T-helper 17 cell (primary cell): ENCODE measurements around the gene SMIM24. TPM values are rescaled to one million over a fixed set of nuclear protein-coding genes. Genes with fewer than 3 reads are reported as not detected.
A peak's percentile ranks its signal among the peaks of the same experiment; 100 is the strongest.
"Not testable (repeated sequence)": the region's sequence is repeated elsewhere in the genome, so short reads cannot be mapped to it uniquely, and the experiment has no call there.

ENCODE experiments used
- ATAC-seq: fragments of 150-1000 bp; cut with Tn5 transposase; 2 replicates; pipeline ENCODE4 v1.10.0; 2021; ENCODE audit warnings: mild to moderate bottlenecking, moderate library complexity
- DNase-seq, 3 donors: peaks; one replicate each; pipeline versions ENCODE4 v3.0.0 to v3.0.0-alpha.2; 2020 to 2021
- H3K9me3 ChIP-seq: one replicate; pipeline ENCODE4 v1.7.0; 2013; ENCODE audit warnings: low read length, mild to moderate bottlenecking; ENCODE audit not compliant: control insufficient read depth, poor library complexity, severe bottlenecking
- H3K27ac Mint-ChIP-seq: one replicate; pipeline ENCODE4 v1.8.0; 2022; ENCODE audit warnings: mild to moderate bottlenecking, moderate library complexity, mixed read lengths
- H3K27me3 Mint-ChIP-seq: one replicate; pipeline ENCODE4 v1.8.0; 2022; ENCODE audit warnings: mixed read lengths
- H3K36me3 Mint-ChIP-seq: one replicate; pipeline ENCODE4 v1.8.0; 2022; ENCODE audit warnings: low read depth, mixed read lengths
- H3K4me1 Mint-ChIP-seq: one replicate; pipeline ENCODE4 v1.8.0; 2022; ENCODE audit warnings: mild to moderate bottlenecking, mixed read lengths
- H3K4me3 Mint-ChIP-seq: one replicate; pipeline ENCODE4 v1.8.0; 2022; ENCODE audit warnings: mild to moderate bottlenecking, moderate library complexity, mixed read lengths
- total RNA-seq, 4 donors: library from RNA in 2 of 4; stranded (reverse) in 2 of 4; gene quantifications; one replicate each; pipeline ENCODE4 v1.2.3 and lab custom pipeline; 2022 to 2026

SMIM24 gene
- not detected for total RNA-seq
- total RNA-seq (lab: John Stamatoyannopoulos, UW): 0 reads per million in 2 donors

- Mint-ChIP-seq H3K27me3 (no peaks in the 10 kb centered on the region), H3K27ac (peak within 1 kb of the TSS; percentile 8), H3K36me3 (no peaks in the 10 kb centered on the region), H3K4me3 (no peak within 1 kb of the TSS), H3K4me1 (peaks cover 12% of the 10 kb centered on the region)
- ATAC-seq: no peak
- no peak for DNase-seq
- no peaks in the 10 kb centered on the region for H3K9me3 ChIP-seq
Observed at GRCh38 chr19:3480383-3481091, at the start of gene SMIM24. Gene SMIM24 (minus strand): TSS chr19:3480525. CDS start chr19:3480463, 62 bp downstream.

DNA sequence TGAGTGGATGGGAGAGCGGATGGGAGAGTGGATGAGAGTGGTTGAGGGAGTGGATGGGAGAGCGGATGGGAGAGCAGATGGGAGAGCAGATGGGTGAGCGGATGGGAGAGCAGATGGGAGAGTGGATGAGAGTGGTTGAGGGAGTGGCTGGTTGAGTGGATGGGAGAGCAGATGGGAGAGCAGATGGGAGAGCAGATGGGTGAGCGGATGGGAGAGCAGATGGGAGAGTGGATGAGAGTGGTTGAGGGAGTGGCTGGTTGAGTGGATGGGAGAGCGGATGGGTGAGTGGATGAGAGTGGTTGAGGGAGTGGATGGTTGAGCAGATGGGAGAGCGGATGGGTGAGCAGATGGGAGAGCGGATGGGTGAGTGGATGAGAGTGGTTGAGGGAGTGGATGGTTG, 49.0 kb upstream of the SMIM24 start:
- H3K4me1 Mint-ChIP-seq, H3K27me3 Mint-ChIP-seq, H3K36me3 Mint-ChIP-seq, ATAC-seq, H3K27ac Mint-ChIP-seq, H3K9me3 ChIP-seq, DNase-seq, H3K4me3 Mint-ChIP-seq: not testable (repeated sequence)

DNA sequence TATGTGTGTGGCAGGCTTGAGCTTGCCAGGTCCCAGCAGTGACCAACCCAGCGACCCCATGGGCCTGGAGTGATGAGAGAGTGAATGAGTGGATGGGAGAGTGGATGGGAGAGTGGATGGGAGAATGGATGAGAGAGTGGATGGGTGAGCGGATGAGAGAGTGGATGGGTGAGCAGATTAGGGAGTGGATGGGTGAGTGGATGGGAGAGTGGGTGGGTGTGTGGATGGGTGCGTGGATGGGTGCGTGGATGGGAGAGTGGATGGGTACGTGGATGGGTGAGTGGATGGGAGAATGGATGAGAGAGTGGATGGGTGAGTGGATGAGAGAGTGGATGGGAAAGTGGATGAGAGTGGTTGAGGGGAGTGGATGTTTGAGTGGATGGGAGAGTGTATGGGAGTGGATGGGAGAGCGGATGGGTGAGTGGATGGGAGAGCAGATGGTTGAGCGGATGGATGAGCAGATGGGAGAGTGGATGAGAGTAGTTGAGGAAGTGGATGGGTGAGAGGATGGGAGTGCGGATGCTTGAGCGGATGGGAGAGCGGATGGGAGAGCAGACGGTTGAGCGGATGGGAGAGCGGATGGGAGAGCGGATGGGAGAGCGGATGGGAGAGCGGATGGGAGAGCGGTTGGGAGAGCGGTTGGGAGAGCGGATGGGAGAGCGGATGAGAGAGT, 48.4 kb upstream of the SMIM24 start:
- no peak overlapping the region for H3K4me3 Mint-ChIP-seq
- ATAC-seq (no peak), DNase-seq (no peak)
- peaks cover 4% of the 10 kb centered on the region for H3K36me3 Mint-ChIP-seq
- no peaks in the 10 kb centered on the region for H3K9me3 ChIP-seq
- no peak overlapping the region for H3K27ac Mint-ChIP-seq
- H3K4me1 Mint-ChIP-seq: peaks cover 4% of the 10 kb centered on the region
- H3K27me3 Mint-ChIP-seq: no peaks in the 10 kb centered on the region

DNA sequence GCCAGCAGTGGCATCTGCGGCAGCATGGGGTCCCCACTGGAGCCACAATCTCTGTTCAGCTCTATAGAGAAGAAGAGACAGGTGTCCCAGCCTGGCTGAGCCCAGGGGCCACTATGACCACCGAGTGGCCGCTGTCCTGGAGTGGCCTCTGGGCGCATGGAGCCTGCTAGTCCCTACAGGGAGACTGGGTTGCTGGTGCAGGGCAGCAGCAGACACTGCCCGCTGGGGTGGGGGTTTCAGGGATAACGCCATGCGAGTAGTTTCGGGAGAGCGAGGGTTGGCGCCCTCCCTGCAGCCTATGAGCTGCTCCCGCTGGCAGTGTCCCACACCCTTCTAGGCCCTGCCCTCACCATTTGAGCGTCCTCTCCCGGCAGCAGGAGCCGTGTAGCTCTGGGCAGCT, 47.8 kb upstream of the SMIM24 start:
- Mint-ChIP-seq H3K36me3 (peaks cover 4% of the 10 kb centered on the region), H3K4me1 (peaks cover 4% of the 10 kb centered on the region), H3K27ac (no peak overlapping the region), H3K4me3 (no peak overlapping the region), H3K27me3 (no peaks in the 10 kb centered on the region)
- DNase-seq (no peak), ATAC-seq (no peak)
- no peaks in the 10 kb centered on the region for H3K9me3 ChIP-seq

DNA sequence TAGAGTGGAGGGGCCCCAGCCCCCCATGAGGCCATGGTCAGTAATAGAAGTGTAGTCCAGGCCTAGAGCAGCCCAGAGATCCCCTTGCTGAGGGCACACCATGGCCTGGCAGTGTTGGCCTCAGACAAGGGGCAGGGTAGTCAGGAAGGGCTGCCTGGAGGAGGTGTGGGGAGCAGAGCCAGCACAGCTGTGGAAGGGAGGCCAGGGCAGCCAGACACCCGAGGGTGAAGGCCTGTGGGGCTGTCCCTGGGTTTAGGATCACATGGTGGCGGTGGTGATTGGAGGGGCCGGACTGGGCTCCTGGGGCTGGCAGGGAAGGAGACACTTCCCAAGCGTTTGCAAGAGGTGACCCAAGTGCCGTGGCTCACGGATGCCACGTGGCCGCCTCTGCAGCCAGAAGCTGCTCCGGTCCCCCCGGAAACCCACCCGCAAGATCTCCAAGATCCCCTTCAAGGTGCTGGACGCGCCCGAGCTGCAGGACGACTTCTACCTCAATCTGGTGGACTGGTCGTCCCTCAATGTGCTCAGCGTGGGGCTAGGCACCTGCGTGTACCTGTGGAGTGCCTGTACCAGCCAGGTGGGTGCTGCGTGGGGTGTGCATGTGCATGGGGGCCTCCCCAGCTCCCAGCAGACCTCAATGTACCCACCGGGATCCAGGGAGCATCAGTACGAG, 47.0 kb upstream of the SMIM24 start:
- H3K36me3 Mint-ChIP-seq: peaks cover 4% of the 10 kb centered on the region
- peaks cover 4% of the 10 kb centered on the region for H3K4me1 Mint-ChIP-seq
- no peaks in the 10 kb centered on the region for H3K9me3 ChIP-seq
- no peak overlapping the region for H3K27ac Mint-ChIP-seq
- no peaks in the 10 kb centered on the region for H3K27me3 Mint-ChIP-seq
- H3K4me3 Mint-ChIP-seq: no peak overlapping the region
- DNase-seq (peak in 1 of 3 donors; percentile 9), ATAC-seq (no peak)

DNA sequence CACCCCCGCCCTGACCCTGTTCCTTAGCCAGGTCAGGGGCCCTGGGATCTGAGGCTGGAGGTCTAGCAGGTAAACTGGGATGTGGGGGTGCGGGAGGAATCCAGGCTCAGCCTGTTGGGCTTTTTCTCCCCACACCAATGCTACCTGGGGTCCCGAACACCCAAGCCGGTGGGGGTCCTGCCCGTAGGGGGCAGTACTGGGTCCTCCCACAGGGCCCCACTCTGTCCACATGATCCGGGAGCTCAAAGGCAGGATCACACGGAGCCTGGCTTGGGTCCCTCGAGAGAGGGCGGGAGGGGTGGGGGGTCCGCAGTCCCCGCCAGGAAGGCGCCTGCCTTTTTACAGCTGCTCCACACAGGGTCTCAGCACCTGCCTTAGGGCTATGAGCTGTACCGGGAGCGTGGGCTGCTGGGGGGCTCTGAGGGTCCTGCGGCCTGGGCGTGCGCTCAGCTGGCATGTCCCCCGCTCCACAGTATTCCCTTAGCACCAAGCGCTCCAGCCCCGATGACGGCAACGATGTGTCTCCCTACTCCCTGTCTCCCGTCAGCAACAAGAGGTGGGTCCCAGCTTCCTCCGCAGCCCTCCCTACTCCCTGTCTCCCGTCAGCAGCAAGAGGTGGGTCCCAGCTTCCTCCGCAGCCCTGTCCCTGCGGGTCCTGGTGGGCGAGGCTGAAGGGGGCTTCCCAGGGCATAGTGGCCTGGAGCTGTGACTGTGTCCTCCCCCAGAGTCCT, 46.3 kb upstream of the SMIM24 start:
- Mint-ChIP-seq H3K4me3 (no peak overlapping the region), H3K36me3 (peaks cover 4% of the 10 kb centered on the region), H3K4me1 (peaks cover 4% of the 10 kb centered on the region), H3K27me3 (no peaks in the 10 kb centered on the region), H3K27ac (no peak overlapping the region)
- DNase-seq: peak in 1 of 3 donors; percentile 8
- no peak for ATAC-seq
- no peaks in the 10 kb centered on the region for H3K9me3 ChIP-seq

DNA sequence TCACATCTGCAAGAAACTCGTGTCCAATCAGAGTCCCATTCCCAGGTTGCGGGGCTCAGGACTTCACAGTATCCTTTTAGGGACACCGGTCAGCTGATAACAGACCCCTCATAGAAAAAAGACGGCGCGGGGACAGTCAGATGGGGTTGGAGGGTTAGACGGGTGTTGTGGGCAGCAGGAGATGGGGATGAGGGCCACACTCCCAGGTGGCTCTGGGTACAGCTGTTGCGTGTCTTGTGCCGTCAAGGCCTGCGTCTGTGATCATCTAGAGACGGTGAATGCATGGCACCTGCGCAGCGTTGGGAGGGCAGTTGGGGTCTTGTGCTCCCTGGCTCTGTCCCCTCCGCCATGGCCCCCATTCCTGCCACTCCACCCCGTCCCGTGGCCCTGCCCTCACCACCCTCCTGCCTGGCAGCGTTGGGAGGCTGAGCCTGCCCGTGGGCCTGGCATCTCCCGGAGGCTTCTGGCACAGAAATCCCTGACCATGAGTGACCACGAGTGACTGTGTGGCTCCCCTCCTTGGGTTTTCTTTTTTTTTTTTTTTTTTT, 44.7 kb upstream of the SMIM24 start:
- H3K4me3 Mint-ChIP-seq: no peak overlapping the region
- peaks cover 8% of the 10 kb centered on the region for H3K4me1 Mint-ChIP-seq
- DNase-seq: no peak
- H3K36me3 Mint-ChIP-seq: peaks cover 6% of the 10 kb centered on the region
- H3K27me3 Mint-ChIP-seq: no peaks in the 10 kb centered on the region
- no peak for ATAC-seq
- H3K27ac Mint-ChIP-seq: peak overlapping the region; percentile 57
- no peaks in the 10 kb centered on the region for H3K9me3 ChIP-seq

GRCh38 chr19:3524078-3524842, 43.9 kb upstream of the SMIM24 start:
- Mint-ChIP-seq H3K27ac (peak overlapping the region; percentile 57), H3K36me3 (peaks cover 6% of the 10 kb centered on the region), H3K4me3 (no peak overlapping the region), H3K27me3 (no peaks in the 10 kb centered on the region), H3K4me1 (peaks cover 8% of the 10 kb centered on the region)
- peak in 1 of 3 donors; percentile 2 for DNase-seq
- H3K9me3 ChIP-seq: no peaks in the 10 kb centered on the region
- ATAC-seq: no peak

- ATAC-seq: no peak
- Mint-ChIP-seq H3K4me3 (no peak overlapping the region), H3K4me1 (peaks cover 8% of the 10 kb centered on the region), H3K27me3 (no peaks in the 10 kb centered on the region), H3K27ac (peak overlapping the region; percentile 57), H3K36me3 (peaks cover 6% of the 10 kb centered on the region)
- H3K9me3 ChIP-seq: no peaks in the 10 kb centered on the region
- no peak for DNase-seq
Observed at GRCh38 chr19:3523361-3524077, 43.2 kb upstream of the SMIM24 start.

GRCh38 chr19:3522421-3523360, 42.4 kb upstream of the SMIM24 start:
- Mint-ChIP-seq H3K36me3 (peaks cover 6% of the 10 kb centered on the region), H3K27ac (no peak overlapping the region), H3K4me1 (peaks cover 8% of the 10 kb centered on the region), H3K27me3 (no peaks in the 10 kb centered on the region), H3K4me3 (no peak overlapping the region)
- H3K9me3 ChIP-seq: no peaks in the 10 kb centered on the region
- DNase-seq (no peak), ATAC-seq (no peak)

GRCh38 chr19:3521104-3521445, 40.8 kb upstream of the SMIM24 start:
- DNase-seq (no peak), ATAC-seq (no peak)
- Mint-ChIP-seq H3K27ac (peak overlapping the region; percentile 67), H3K27me3 (no peaks in the 10 kb centered on the region), H3K36me3 (peaks cover 6% of the 10 kb centered on the region), H3K4me3 (no peak overlapping the region), H3K4me1 (peaks cover 18% of the 10 kb centered on the region)
- H3K9me3 ChIP-seq: no peaks in the 10 kb centered on the region
